GM18511 (cell line): ENCODE data around the gene AMH.

Experiments used
- ATAC-seq: cut with Tn5 transposase; IDR thresholded peaks from one replicate; pipeline ENCODE4 v1.9.1; 2021; ENCODE audit warnings: mild to moderate bottlenecking, moderate library complexity; ENCODE audit not compliant: unreplicated experiment

AMH gene

GRCh38 chr19:2248136-2249009, 750 bp upstream of the AMH start:
- ATAC-seq = no peak

GRCh38 chr19:2249880-2250765, 1.0 kb downstream of the AMH start:
- no peak for ATAC-seq

GRCh38 chr19:2250766-2251105, 1.6 kb downstream of the AMH start:
- no peak for ATAC-seq

GRCh38 chr19:2251106-2252054, 2.3 kb downstream of the AMH start:
- no peak for ATAC-seq

GRCh38 chr19:2252055-2252796, 3.1 kb downstream of the AMH start:
- ATAC-seq = no peak

- no peak for ATAC-seq
Measured at GRCh38 chr19:2252797-2253105, 3.6 kb downstream of the AMH start.

- no peak for ATAC-seq
Measured at GRCh38 chr19:2253106-2254063, 4.3 kb downstream of the AMH start.

- no peak for ATAC-seq
Measured at GRCh38 chr19:2254064-2254872, 5.1 kb downstream of the AMH start.

GRCh38 chr19:2255112-2255845, 6.2 kb downstream of the AMH start:
- no peak for ATAC-seq

- no peak for ATAC-seq
Measured at GRCh38 chr19:2255982-2256685, 7.0 kb downstream of the AMH start, which contains the start of gene JSRP1. JSRP1 (minus strand) TSS chr19:2256417; CDS start chr19:2255314, 1,103 bp downstream.

- no peak for ATAC-seq
Measured at GRCh38 chr19:2259336-2259735, 10.2 kb downstream of the AMH start.

GRCh38 chr19:2260341-2260805, 11.2 kb downstream of the AMH start:
- no peak for ATAC-seq

- ATAC-seq = no peak
Measured at GRCh38 chr19:2261438-2262172, 12.5 kb downstream of the AMH start.

- no peak for ATAC-seq
Measured at GRCh38 chr19:2266183-2266993, 17.3 kb downstream of the AMH start.

- no peak for ATAC-seq
Measured at GRCh38 chr19:2268480-2268830, 19.3 kb downstream of the AMH start.
